Measurements from ENCODE around the gene KIRREL2.
"Not testable (repeated sequence)": the region's sequence is repeated elsewhere in the genome, so short reads cannot be mapped to it uniquely, and the experiment has no call there.

Gene KIRREL2

GRCh38 chr19:35868823-35869326, 12.2 kb downstream of the KIRREL2 start:
- in situ Hi-C loops (cut with MboI; ENCODE audit: low sequenced_read_pairs), result no loop called here

- in situ Hi-C loops (cut with MboI; ENCODE audit: low sequenced_read_pairs), result no loop called here
Observed at GRCh38 chr19:35869327-35870123, 12.8 kb downstream of the KIRREL2 start.

- in situ Hi-C loops (cut with MboI; ENCODE audit: low sequenced_read_pairs), result not testable (repeated sequence)
Observed at GRCh38 chr19:35870124-35870736, 13.5 kb downstream of the KIRREL2 start.

- in situ Hi-C loops (cut with MboI; ENCODE audit: low sequenced_read_pairs), result no loop called here
Observed at GRCh38 chr19:35870798-35871197, 14.1 kb downstream of the KIRREL2 start.

- in situ Hi-C loops (cut with MboI; ENCODE audit: low sequenced_read_pairs), result no loop called here
Observed at GRCh38 chr19:35871611-35872010, 14.9 kb downstream of the KIRREL2 start.

- in situ Hi-C loops (cut with MboI; ENCODE audit: low sequenced_read_pairs), result no loop called here
Observed at GRCh38 chr19:35872180-35872579, 15.5 kb downstream of the KIRREL2 start.

GRCh38 chr19:35874392-35874930, 17.8 kb downstream of the KIRREL2 start:
- in situ Hi-C loops (cut with MboI; ENCODE audit: low sequenced_read_pairs), result no loop called here

GRCh38 chr19:35879068-35879467, 22.4 kb downstream of the KIRREL2 start:
- in situ Hi-C loops (cut with MboI; ENCODE audit: low sequenced_read_pairs), result no loop called here

GRCh38 chr19:35879770-35880317, 23.1 kb downstream of the KIRREL2 start:
- in situ Hi-C loops (cut with MboI; ENCODE audit: low sequenced_read_pairs), result no loop called here

GRCh38 chr19:35882114-35882832, 25.6 kb downstream of the KIRREL2 start:
- in situ Hi-C loops (cut with MboI; ENCODE audit: low sequenced_read_pairs), result no loop called here

- in situ Hi-C loops (cut with MboI; ENCODE audit: low sequenced_read_pairs), result no loop called here
Observed at GRCh38 chr19:35883882-35884281, 27.2 kb downstream of the KIRREL2 start.

GRCh38 chr19:35885225-35885738, 28.6 kb downstream of the KIRREL2 start:
- in situ Hi-C loops (cut with MboI; ENCODE audit: low sequenced_read_pairs), result no loop called here

- in situ Hi-C loops (cut with MboI; ENCODE audit: low sequenced_read_pairs), result no loop called here
Observed at GRCh38 chr19:35885904-35886303, 29.2 kb downstream of the KIRREL2 start.

- in situ Hi-C loops (cut with MboI; ENCODE audit: low sequenced_read_pairs), result no loop called here
Observed at GRCh38 chr19:35887197-35887596, 30.5 kb downstream of the KIRREL2 start.

GRCh38 chr19:35888398-35888797, 31.7 kb downstream of the KIRREL2 start:
- in situ Hi-C loops (cut with MboI; ENCODE audit: low sequenced_read_pairs), result no loop called here

GRCh38 chr19:35889370-35890112, 32.8 kb downstream of the KIRREL2 start:
- in situ Hi-C loops (cut with MboI; ENCODE audit: low sequenced_read_pairs), result no loop called here

- in situ Hi-C loops (cut with MboI; ENCODE audit: low sequenced_read_pairs), result no loop called here
Observed at GRCh38 chr19:35890113-35890650, 33.5 kb downstream of the KIRREL2 start.

- in situ Hi-C loops (cut with MboI; ENCODE audit: low sequenced_read_pairs), result not testable (repeated sequence)
Observed at GRCh38 chr19:35891819-35892218, 35.1 kb downstream of the KIRREL2 start.

GRCh38 chr19:35894342-35894741, 37.6 kb downstream of the KIRREL2 start:
- in situ Hi-C loops (cut with MboI; ENCODE audit: low sequenced_read_pairs), result no loop called here

Data from hTERT RPE-1 (cell line).